ENCODE measurements around the gene BCOR. TPM values are rescaled to one million over a fixed set of nuclear protein-coding genes. Genes with fewer than 3 reads are reported as not detected.

Gene BCOR
- total RNA-seq, 1 experiment from 2014 or later: 35.1 TPM

DNA sequence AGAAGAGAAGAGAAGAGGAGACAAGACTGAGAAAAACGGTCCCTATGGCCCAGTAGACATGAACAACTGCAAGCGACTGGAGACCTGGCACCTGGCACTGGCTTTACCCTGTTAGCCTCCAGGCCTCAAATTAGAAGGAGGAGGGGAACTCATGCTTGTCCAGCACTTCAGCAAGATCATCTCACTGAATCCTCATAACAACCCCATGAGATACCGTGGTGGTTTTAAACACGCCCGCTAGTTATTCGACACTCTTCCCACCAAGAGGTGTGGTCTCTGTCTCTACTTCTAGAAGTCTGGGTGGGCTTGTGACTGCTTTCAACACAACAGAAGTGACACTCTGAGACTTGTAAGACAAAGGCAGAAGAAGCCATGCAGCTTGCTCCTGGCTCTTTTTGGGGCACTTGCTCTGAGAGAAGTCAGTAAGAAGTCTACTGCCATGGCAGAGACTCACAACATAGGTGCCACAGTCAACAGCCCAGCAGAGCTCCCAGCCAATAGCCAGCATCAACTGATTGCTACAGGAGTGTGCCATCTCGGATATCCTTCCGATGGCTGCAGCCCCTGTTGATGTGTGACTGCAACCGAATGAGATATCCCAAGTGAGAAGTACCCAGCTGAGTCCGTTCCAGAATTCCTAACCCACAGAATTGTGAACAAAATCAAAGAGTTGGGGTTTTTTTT is 34.0 kb upstream of the BCOR start:
- Histone ChIP-seq H3K9ac (ENCODE audit: low read length) (peak overlapping the region; percentile 67), H3K27me3 (ENCODE audit: insufficient read depth, low read length) (no peaks in the 10 kb centered on the region), H3K9me2 (ENCODE audit: insufficient read depth) (no peaks in the 10 kb centered on the region), H3K79me2 (ENCODE audit: insufficient read depth, low read length) (peaks cover 5% of the 10 kb centered on the region), H3K4me1 (ENCODE audit: control insufficient read depth in 1 of 2, insufficient read depth in 2 of 2, low read length in 2 of 2) (peaks cover 43 to 58% of the 10 kb centered on the region in 2 experiments), H3K9me3 (ENCODE audit: control insufficient read depth in 1 of 2, insufficient read depth in 1 of 2, low read depth in 1 of 2, low read length in 2 of 2) (no peaks in the 10 kb centered on the region), H4K20me1 (ENCODE audit: insufficient read depth) (no peaks in the 10 kb centered on the region), H3K4me3 (replicated peaks in 1 of 2; ENCODE audit: low read depth in 1 of 2, low read length in 2 of 2) (no peak overlapping the region), H2AFZ (ENCODE audit: low read depth, low read length, poor library complexity, severe bottlenecking) (no peak overlapping the region), H3K27ac (ENCODE audit: low read depth, low read length) (peak overlapping the region; percentile 81), H3K36me3 (ENCODE audit: control insufficient read depth in 1 of 2, insufficient read depth in 2 of 2, low read length in 2 of 2) (no peaks in the 10 kb centered on the region), H3K4me2 (ENCODE audit: low read length) (peak overlapping the region; percentile 67)
- intact Hi-C loops (cut with micrococcal nuclease): no loop called here
- no peak for DNase-seq (ENCODE audit: low read depth, low spot score)
- ChIA-PET RAD21 (ENCODE audit: low non-redundant PET in 1 of 2, low total read pairs in 2 of 2, uncharacterized antibody in 2 of 2, unreplicated experiment in 2 of 2) (no interaction called here), CTCF (no interaction called here), POLR2A (interaction anchor here (1.3 kb wide), 1 partner anchor 33 kb away, joined by 3 read pairs; no protein-coding TSS in a partner anchor)
- ATAC-seq: no peak
- TF ChIP-seq EZH2phosphoT487 (IDR thresholded peaks at IDR 0.05; ENCODE audit: borderline replicate concordance) (no peak), SRF (IDR thresholded peaks at IDR 0.05; ENCODE audit: low read depth) (no peak), POLR2A (IDR thresholded peaks at IDR 0.05; ENCODE audit: borderline replicate concordance, extremely low read depth, insufficient read depth, insufficient read length) (no peak), RAD21 (IDR thresholded peaks at IDR 0.05; ENCODE audit: low read depth) (no peak), EZH2 (IDR thresholded peaks at IDR 0.05) (no peak), CEBPB (IDR thresholded peaks at IDR 0.05; ENCODE audit: low read depth) (no peak), EGR1 (IDR thresholded peaks at IDR 0.05; ENCODE audit: low read depth) (no peak), ELF1 (IDR thresholded peaks at IDR 0.05; ENCODE audit: borderline replicate concordance, low read depth) (no peak), SP1 (IDR thresholded peaks at IDR 0.05; ENCODE audit: low read depth) (no peak), ZBTB33 (IDR thresholded peaks at IDR 0.05; ENCODE audit: extremely low read depth, insufficient replicate concordance, low read length) (no peak), CBX3 (IDR thresholded peaks at IDR 0.05; ENCODE audit: low read depth) (no peak), SIN3A (IDR thresholded peaks at IDR 0.05; ENCODE audit: low read depth) (no peak), ZFX (IDR thresholded peaks at IDR 0.05) (no peak), TCF7L2 (IDR thresholded peaks at IDR 0.05; ENCODE audit: borderline replicate concordance, extremely low read depth, insufficient read depth, insufficient read length) (no peak), ZNF274 (IDR thresholded peaks at IDR 0.05; ENCODE audit: low read depth, low read length) (no peak)
- TF ChIP-seq, protein P1, sequence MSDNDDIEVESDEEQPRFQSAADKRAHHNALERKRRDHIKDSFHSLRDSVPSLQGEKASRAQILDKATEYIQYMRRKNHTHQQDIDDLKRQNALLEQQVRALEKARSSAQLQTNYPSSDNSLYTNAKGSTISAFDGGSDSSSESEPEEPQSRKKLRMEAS (IDR thresholded peaks at IDR 0.05): no peak
- TF ChIP-seq, protein P2, sequence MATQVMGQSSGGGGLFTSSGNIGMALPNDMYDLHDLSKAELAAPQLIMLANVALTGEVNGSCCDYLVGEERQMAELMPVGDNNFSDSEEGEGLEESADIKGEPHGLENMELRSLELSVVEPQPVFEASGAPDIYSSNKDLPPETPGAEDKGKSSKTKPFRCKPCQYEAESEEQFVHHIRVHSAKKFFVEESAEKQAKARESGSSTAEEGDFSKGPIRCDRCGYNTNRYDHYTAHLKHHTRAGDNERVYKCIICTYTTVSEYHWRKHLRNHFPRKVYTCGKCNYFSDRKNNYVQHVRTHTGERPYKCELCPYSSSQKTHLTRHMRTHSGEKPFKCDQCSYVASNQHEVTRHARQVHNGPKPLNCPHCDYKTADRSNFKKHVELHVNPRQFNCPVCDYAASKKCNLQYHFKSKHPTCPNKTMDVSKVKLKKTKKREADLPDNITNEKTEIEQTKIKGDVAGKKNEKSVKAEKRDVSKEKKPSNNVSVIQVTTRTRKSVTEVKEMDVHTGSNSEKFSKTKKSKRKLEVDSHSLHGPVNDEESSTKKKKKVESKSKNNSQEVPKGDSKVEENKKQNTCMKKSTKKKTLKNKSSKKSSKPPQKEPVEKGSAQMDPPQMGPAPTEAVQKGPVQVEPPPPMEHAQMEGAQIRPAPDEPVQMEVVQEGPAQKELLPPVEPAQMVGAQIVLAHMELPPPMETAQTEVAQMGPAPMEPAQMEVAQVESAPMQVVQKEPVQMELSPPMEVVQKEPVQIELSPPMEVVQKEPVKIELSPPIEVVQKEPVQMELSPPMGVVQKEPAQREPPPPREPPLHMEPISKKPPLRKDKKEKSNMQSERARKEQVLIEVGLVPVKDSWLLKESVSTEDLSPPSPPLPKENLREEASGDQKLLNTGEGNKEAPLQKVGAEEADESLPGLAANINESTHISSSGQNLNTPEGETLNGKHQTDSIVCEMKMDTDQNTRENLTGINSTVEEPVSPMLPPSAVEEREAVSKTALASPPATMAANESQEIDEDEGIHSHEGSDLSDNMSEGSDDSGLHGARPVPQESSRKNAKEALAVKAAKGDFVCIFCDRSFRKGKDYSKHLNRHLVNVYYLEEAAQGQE (IDR thresholded peaks at IDR 0.05; ENCODE audit: low read depth): no peak
- TF ChIP-seq, protein P3, sequence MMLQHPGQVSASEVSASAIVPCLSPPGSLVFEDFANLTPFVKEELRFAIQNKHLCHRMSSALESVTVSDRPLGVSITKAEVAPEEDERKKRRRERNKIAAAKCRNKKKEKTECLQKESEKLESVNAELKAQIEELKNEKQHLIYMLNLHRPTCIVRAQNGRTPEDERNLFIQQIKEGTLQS (IDR thresholded peaks at IDR 0.05): no peak
- BruUV-seq (replicated peaks): no TSS peak
